Measurements from ENCODE around the gene MARCHF6.

- TF ChIP-seq CTCF (IDR thresholded peaks at IDR 0.05) (no peak), EZH2 (IDR thresholded peaks at IDR 0.05; ENCODE audit: borderline replicate concordance, insufficient read depth, low read depth, low read length, poor library complexity, severe bottlenecking) (no peak)
Measured at GRCh38 chr5:10376544-10376943, 23.0 kb downstream of the MARCHF6 start.
